CD4-positive, CD25-positive, alpha-beta regulatory T cell (primary cell): ENCODE data around the gene LBHD2. TPM values are rescaled to one million over a fixed set of nuclear protein-coding genes. Genes with fewer than 3 reads are reported as not detected.
A peak's percentile ranks its signal among the peaks of the same experiment; 100 is the strongest.
"Not testable (repeated sequence)": the region's sequence is repeated elsewhere in the genome, so short reads cannot be mapped to it uniquely, and the experiment has no call there.

Experiments used
- ATAC-seq, 2 donors: fragments of 150-1000 bp; cut with Tn5 transposase; one replicate each; pipeline ENCODE4 v1.10.0; 2021; ENCODE audit warnings: low read depth in 2 of 2, moderate number of reproducible peaks in 2 of 2, moderate library complexity in 1 of 2
- DNase-seq, 3 donors: peaks; one replicate each; pipeline versions ENCODE4 v3.0.0 to v3.0.0-alpha.2; 2012 to 2022; ENCODE audit warnings: mixed read lengths in 1 of 3
- H3K27ac ChIP-seq: one replicate; pipeline ENCODE4 v1.7.0; 2013; ENCODE audit warnings: mild to moderate bottlenecking, low read length; ENCODE audit not compliant: insufficient read depth, poor library complexity, severe bottlenecking
- H3K27me3 ChIP-seq: one replicate; pipeline ENCODE4 v1.7.0; 2013; ENCODE audit warnings: low read length; ENCODE audit not compliant: control insufficient read depth, insufficient read depth
- H3K36me3 ChIP-seq: one replicate; pipeline ENCODE4 v1.7.0; 2013; ENCODE audit warnings: mild to moderate bottlenecking, low read length, moderate library complexity; ENCODE audit not compliant: control insufficient read depth, insufficient read depth
- H3K4me1 ChIP-seq: 2 replicates; pipeline ENCODE4 v1.7.0; 2013; ENCODE audit warnings: mild to moderate bottlenecking, low read length; ENCODE audit not compliant: insufficient read depth, control insufficient read depth, poor library complexity, severe bottlenecking
- H3K4me3 ChIP-seq: one replicate; pipeline ENCODE4 v1.7.0; 2013; ENCODE audit warnings: low read depth, mild to moderate bottlenecking, low read length, moderate library complexity
- H3K9me3 ChIP-seq, 2 experiments: 1 replicate in 1 of 2; 2 replicates in 1 of 2; pipeline ENCODE4 v1.7.0; 2013; ENCODE audit warnings: low read length in 2 of 2, mild to moderate bottlenecking in 1 of 2, moderate library complexity in 1 of 2; ENCODE audit not compliant: control insufficient read depth in 2 of 2
- H3K27ac Mint-ChIP-seq, 3 donors: one replicate each; pipeline ENCODE4 v1.8.0; 2020 to 2022; ENCODE audit warnings: mild to moderate bottlenecking in 3 of 3, mixed read lengths in 3 of 3, moderate library complexity in 2 of 3
- H3K27me3 Mint-ChIP-seq: one replicate; pipeline ENCODE4 v1.8.0; 2022; ENCODE audit warnings: mild to moderate bottlenecking, mixed read lengths
- H3K36me3 Mint-ChIP-seq: one replicate; pipeline ENCODE4 v1.8.0; 2020; ENCODE audit warnings: mixed read lengths
- H3K4me1 Mint-ChIP-seq, 4 donors: one replicate each; pipeline ENCODE4 v1.8.0; 2020 to 2022; ENCODE audit warnings: mixed read lengths in 4 of 4, mild to moderate bottlenecking in 1 of 4
- H3K4me3 Mint-ChIP-seq, 4 donors: one replicate each; pipeline ENCODE4 v1.8.0; 2020 to 2022; ENCODE audit warnings: mild to moderate bottlenecking in 4 of 4, mixed read lengths in 4 of 4, moderate library complexity in 3 of 4
- H3K9me3 Mint-ChIP-seq, 7 donors: one replicate each; pipeline ENCODE4 v1.8.0; 2020 to 2022; ENCODE audit warnings: mixed read lengths in 7 of 7, mild to moderate bottlenecking in 3 of 7, moderate library complexity in 2 of 7
- polyA plus RNA-seq, 4 donors: library from polyadenylated mRNA; unstranded; fragments of 300-500 nt; fragmentation: Illumina TruSeq; gene quantifications; one replicate each; pipeline ENCODE4 v1.2.3, GENCODE V29; 2021
- total RNA-seq: library from RNA; stranded (reverse); gene quantifications from one replicate; pipeline ENCODE4 v1.2.3, GENCODE V29; 2022

LBHD2 gene
- total and polyA plus RNA-seq, 5 donors from 2014 or later = not detected

DNA sequence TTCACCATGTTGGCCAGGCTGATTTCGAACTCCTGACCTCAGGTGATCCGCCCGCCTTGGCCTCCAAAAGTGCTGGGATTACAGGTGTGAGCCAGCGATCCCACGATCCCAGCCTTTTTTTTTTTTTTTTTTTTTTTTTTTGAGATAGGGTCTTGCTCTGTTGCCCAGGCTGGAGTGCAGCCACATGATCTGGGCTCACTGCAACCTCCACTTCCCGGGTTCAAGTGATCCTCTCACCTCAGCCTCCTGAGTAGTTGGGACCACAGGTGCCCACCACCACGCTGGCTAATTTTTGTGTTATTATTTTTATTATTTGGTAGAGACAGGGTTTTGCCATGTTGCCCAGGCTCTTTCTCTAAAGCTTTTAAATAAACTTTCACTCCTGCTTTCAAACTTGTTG lies 33.5 kb downstream of the LBHD2 start:
- H3K4me3 Mint-ChIP-seq, H3K36me3 Mint-ChIP-seq, ATAC-seq, H3K36me3 ChIP-seq, H3K27me3 ChIP-seq, H3K4me3 ChIP-seq, H3K4me1 ChIP-seq, DNase-seq, H3K27ac Mint-ChIP-seq, H3K27ac ChIP-seq, H3K9me3 Mint-ChIP-seq, H3K9me3 ChIP-seq: not testable (repeated sequence)
- Mint-ChIP-seq H3K4me1 (peaks cover 3 to 13% (median 9%) of the 10 kb centered on the region in 4 donors), H3K27me3 (peaks cover 36% of the 10 kb centered on the region)

DNA sequence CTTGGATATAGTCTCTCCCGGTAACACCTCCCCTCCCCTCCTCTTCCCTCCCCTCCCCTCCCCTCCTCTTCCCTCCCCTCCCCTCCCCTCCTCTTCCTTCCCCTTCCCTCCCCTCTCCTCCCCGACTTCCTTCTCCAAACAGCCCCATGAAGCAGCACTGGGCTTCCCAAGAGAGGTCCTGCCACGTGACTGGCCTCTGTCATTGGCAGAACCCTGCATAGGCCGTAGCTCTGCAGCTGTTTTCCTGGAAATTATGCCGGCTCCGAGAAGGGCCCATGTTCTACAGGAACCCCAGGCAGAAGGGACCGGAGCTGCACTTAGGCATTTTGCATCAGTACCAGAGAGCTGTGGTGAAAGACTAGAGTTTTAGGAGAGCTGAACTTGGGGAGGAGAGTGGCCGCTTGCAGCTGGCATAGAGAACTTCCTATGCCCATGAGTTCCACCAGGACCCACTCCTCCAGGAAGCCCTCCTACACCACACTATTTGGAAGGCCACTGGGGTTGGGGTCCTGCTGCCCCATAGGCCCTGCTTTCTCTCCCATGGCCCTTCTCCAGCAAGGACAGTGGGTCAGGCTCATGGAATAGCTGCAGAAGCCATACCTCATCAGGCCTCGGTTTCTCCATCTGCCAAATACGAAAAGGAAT lies 34.1 kb downstream of the LBHD2 start:
- Histone ChIP-seq H3K4me1 (no peaks in the 10 kb centered on the region), H3K27me3 (no peaks in the 10 kb centered on the region), H3K9me3 (no peaks in the 10 kb centered on the region), H3K27ac (no peak overlapping the region), H3K36me3 (no peaks in the 10 kb centered on the region), H3K4me3 (no peak overlapping the region)
- H3K27ac Mint-ChIP-seq = no peak overlapping the region
- H3K4me1 Mint-ChIP-seq = peaks cover 3 to 13% (median 9%) of the 10 kb centered on the region in 4 donors
- peaks cover 36% of the 10 kb centered on the region for H3K27me3 Mint-ChIP-seq
- no peaks in the 10 kb centered on the region for H3K36me3 Mint-ChIP-seq
- DNase-seq (no peak), ATAC-seq (no peak)
- no peaks in the 10 kb centered on the region for H3K9me3 Mint-ChIP-seq
- H3K4me3 Mint-ChIP-seq = no peak overlapping the region

DNA sequence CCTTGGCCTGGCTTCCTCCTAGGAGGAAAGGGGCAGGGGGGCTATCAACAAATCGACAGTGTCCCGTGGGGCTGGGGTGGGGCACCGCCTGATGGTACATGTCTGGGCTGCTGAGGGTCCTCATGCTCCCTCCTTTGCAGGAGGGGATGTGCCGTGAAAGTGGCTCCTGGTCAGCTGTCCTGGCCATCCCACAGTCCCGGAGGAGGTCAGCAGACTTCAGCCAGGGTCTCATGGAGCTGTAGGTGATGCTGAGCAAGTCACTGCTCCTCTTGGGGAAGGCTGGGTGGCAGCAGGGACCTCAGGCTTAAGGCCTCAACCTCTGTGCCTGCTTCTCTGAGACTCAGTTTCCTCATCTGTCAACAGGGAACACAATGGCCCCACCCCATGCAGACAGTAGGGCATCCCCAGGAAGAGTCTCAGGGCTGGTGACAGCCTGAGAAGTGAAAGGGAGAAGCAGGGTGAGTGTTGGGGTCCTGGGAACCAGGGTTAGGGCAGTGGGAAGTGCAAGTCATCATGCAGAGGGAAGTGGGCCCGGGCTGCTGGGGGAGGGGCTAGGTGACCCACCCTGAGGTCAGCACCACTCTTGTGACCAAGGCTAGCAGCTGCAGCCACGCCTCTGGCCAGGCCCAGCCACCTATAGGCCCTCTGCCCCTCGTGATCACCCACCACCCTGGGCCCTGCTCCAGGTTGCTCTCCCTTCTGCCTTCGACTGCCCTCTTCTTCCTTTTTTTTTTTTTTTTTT lies 34.8 kb downstream of the LBHD2 start:
- Histone ChIP-seq H3K4me3 (no peak overlapping the region), H3K36me3 (no peaks in the 10 kb centered on the region), H3K27ac (no peak overlapping the region), H3K4me1 (peaks cover 2% of the 10 kb centered on the region), H3K9me3 (no peaks in the 10 kb centered on the region), H3K27me3 (no peaks in the 10 kb centered on the region)
- H3K27ac Mint-ChIP-seq = no peak overlapping the region
- H3K36me3 Mint-ChIP-seq = no peaks in the 10 kb centered on the region
- H3K4me1 Mint-ChIP-seq = peaks cover 3 to 14% (median 9%) of the 10 kb centered on the region in 4 donors
- peaks cover 37% of the 10 kb centered on the region for H3K27me3 Mint-ChIP-seq
- DNase-seq = no peak
- ATAC-seq = peak in 1 of 2 donors; percentile 41
- no peaks in the 10 kb centered on the region for H3K9me3 Mint-ChIP-seq
- no peak overlapping the region for H3K4me3 Mint-ChIP-seq

DNA sequence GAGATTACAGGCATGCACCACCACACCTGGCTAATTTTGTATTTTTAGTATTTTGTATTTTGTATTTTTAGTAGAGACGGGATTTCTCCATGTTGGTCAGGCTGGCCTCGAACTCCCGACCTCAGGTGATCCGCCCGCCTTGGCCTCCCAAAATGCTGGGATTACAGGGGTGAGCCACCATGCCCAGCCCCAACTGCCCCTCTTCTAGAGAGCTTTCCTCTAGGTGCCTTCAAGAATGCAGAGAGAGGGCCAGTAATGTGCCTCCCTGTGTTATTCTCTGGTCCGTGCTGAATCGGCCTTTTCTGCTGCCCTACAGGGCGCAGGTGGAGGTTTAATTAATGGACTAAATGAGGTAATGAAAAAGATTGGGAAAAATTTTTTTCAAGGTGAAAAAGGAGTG lies 35.5 kb downstream of the LBHD2 start:
- peaks cover 3 to 16% (median 7%) of the 10 kb centered on the region in 4 donors for H3K4me1 Mint-ChIP-seq
- H3K27ac Mint-ChIP-seq, H3K36me3 ChIP-seq, H3K9me3 Mint-ChIP-seq, ATAC-seq, H3K9me3 ChIP-seq, H3K27me3 ChIP-seq, H3K27ac ChIP-seq, H3K36me3 Mint-ChIP-seq, H3K4me3 ChIP-seq, H3K4me1 ChIP-seq, DNase-seq, H3K4me3 Mint-ChIP-seq: not testable (repeated sequence)
- peaks cover 44% of the 10 kb centered on the region for H3K27me3 Mint-ChIP-seq

DNA sequence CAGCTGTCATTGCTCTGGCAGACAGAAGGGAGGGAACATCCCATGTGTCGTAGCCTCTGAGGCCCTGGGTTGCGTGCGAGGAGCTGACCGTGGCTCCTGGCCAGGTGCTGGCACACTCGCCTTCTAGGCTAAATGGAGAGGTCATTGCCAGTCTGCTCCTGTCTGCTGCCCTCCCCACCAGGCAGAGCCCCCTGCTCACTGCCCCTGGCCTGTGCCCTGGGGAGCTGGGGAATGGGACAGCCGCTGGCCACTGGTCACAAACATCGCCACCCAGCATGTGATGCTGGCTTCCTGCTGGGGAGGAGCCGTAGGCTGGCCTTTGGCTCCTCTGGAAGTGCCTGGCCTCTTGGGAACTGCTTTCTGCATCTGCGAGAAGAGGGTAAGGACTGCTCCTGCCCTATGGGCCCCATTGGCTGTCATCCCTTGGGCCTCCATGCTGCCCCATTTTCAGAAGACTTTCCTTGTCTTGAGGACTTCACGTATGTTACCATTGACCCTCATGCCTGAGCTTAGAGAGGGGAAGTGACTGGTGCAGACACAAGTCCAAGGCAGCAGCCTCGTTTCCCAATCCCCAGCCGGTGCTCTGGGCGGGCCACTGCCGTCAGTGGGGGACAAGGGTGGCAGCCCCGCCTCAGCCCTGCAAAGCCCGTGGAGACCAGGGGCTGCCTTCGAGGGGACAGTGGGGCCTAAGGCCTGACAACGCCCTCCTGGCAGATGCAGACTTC lies 37.3 kb downstream of the LBHD2 start:
- no peaks in the 10 kb centered on the region for H3K36me3 Mint-ChIP-seq
- DNase-seq = no peak

DNA sequence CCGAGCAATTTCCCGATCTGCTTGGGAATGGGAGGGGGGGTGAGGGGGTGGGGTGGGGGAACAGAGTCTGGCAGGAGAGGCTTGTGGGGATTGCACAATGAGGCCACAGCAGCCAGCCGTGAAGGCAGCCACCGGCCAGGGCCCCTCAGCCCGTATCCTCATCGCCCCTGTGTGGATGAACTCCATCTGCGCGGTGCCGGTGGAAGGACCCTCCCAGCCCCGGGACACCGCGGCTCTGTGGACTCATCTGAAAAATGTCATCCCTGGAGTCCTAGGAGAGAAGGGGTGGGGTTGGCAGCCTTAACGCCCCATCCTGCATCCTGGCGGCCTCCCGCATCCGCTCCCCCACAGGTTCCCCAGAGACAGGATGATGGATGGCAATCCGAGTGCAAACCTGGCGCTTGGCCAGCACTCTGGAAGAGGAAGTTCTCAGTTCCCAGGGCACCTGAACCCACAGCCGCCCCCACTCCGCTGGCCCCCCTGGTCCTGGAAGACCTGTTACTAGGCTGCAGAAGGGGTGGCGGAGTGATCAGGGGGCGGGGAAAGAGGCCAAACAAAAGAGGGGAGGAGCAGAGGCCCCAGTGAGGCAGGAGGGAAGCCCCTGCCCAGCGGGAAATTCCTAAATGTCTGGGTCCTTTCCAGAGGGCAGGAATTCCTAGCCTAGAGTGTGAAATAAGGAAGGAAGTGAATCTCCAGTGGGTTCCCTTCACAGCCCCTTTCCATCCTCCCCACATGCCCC lies 38.0 kb downstream of the LBHD2 start:
- Histone ChIP-seq H3K4me3 (no peak overlapping the region), H3K27ac (no peak overlapping the region), H3K27me3 (no peaks in the 10 kb centered on the region), H3K36me3 (no peaks in the 10 kb centered on the region), H3K4me1 (peaks cover 2% of the 10 kb centered on the region), H3K9me3 (no peaks in the 10 kb centered on the region)
- no peaks in the 10 kb centered on the region for H3K36me3 Mint-ChIP-seq
- H3K27ac Mint-ChIP-seq = no peak overlapping the region
- peaks cover 33% of the 10 kb centered on the region for H3K27me3 Mint-ChIP-seq
- H3K9me3 Mint-ChIP-seq = no peaks in the 10 kb centered on the region
- H3K4me1 Mint-ChIP-seq = peaks cover 0 to 5% (median 2%) of the 10 kb centered on the region in 4 donors
- H3K4me3 Mint-ChIP-seq = no peak overlapping the region
- ATAC-seq (no peak), DNase-seq (no peak)

More for the DNA sequence above, 37.3 kb downstream of the LBHD2 start:
- Histone ChIP-seq H3K4me1 (peaks cover 2% of the 10 kb centered on the region), H3K4me3 (no peak overlapping the region), H3K27me3 (no peaks in the 10 kb centered on the region), H3K36me3 (no peaks in the 10 kb centered on the region), H3K9me3 (no peaks in the 10 kb centered on the region), H3K27ac (no peak overlapping the region)
- Mint-ChIP-seq H3K4me1 (peaks cover 0 to 5% (median 2%) of the 10 kb centered on the region in 4 donors), H3K4me3 (peak overlapping the region in 1 of 4 donors; percentile 47), H3K27me3 (peaks cover 39% of the 10 kb centered on the region), H3K27ac (no peak overlapping the region), H3K9me3 (no peaks in the 10 kb centered on the region)
- ATAC-seq = no peak

DNA sequence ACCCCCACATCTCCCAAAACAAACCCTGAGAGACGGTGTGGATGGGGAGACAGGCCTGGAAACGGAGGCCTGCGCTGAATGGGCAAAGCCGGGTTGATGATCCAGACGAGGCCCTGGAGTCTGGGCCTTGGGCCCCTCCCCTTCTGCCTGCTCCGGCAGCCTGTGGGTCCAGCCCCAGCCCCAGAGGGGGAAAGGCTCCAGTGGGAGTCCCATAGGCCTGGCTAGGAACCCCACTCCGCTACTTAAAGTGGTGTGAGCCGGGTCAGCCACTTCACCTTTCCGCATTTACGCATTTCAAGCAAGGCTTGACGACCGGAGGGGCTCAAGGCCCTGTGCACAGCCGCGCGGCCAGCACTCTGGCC lies 38.6 kb downstream of the LBHD2 start:
- H3K27me3 ChIP-seq = no peaks in the 10 kb centered on the region
- H3K9me3 ChIP-seq = no peaks in the 10 kb centered on the region
- no peak for DNase-seq
- H3K36me3 ChIP-seq = no peaks in the 10 kb centered on the region
- no peak overlapping the region for H3K4me3 ChIP-seq
- H3K27me3 Mint-ChIP-seq = peaks cover 33% of the 10 kb centered on the region
- H3K27ac Mint-ChIP-seq = no peak overlapping the region
- no peaks in the 10 kb centered on the region for H3K9me3 Mint-ChIP-seq
- no peaks in the 10 kb centered on the region for H3K36me3 Mint-ChIP-seq
- H3K4me1 ChIP-seq = peaks cover 2% of the 10 kb centered on the region
- H3K27ac ChIP-seq = no peak overlapping the region
- ATAC-seq = no peak
- no peak overlapping the region for H3K4me3 Mint-ChIP-seq
- H3K4me1 Mint-ChIP-seq = peaks cover 0 to 5% (median 2%) of the 10 kb centered on the region in 4 donors
